Measurements from ENCODE around the gene BCAN.
A peak's percentile ranks its signal among the peaks of the same experiment; 100 is the strongest.

BCAN gene

GRCh38 chr1:156659661-156659987 lies 17.7 kb downstream of the BCAN start:
- no peak overlapping the region for H3K4me3 ChIP-seq (ENCODE audit: insufficient read depth, low read depth, low read length, poor library complexity, severe bottlenecking)
- H3K4me1 ChIP-seq (ENCODE audit: control insufficient read depth, insufficient read depth, low read length, poor library complexity, severe bottlenecking): peaks cover 53% of the 10 kb centered on the region
- DNase-seq: no peak
- H3K27me3 ChIP-seq (replicated peaks; ENCODE audit: control insufficient read depth, insufficient read depth, low read length, poor library complexity, severe bottlenecking): peaks cover 14% of the 10 kb centered on the region
- H3K27ac ChIP-seq (ENCODE audit: insufficient read depth, low read length, poor library complexity, severe bottlenecking): no peak overlapping the region
- H3K9me3 ChIP-seq (ENCODE audit: control insufficient read depth, low read length): no peaks in the 10 kb centered on the region
- no peaks in the 10 kb centered on the region for H3K36me3 ChIP-seq (ENCODE audit: control insufficient read depth, insufficient read depth, low read length)

GRCh38 chr1:156659988-156660751 lies 18.3 kb downstream of the BCAN start:
- Histone ChIP-seq H3K36me3 (ENCODE audit: control insufficient read depth, insufficient read depth, low read length) (no peaks in the 10 kb centered on the region), H3K27me3 (replicated peaks; ENCODE audit: control insufficient read depth, insufficient read depth, low read length, poor library complexity, severe bottlenecking) (peaks cover 14% of the 10 kb centered on the region), H3K9me3 (ENCODE audit: control insufficient read depth, low read length) (no peaks in the 10 kb centered on the region), H3K4me3 (ENCODE audit: insufficient read depth, low read depth, low read length, poor library complexity, severe bottlenecking) (no peak overlapping the region), H3K4me1 (ENCODE audit: control insufficient read depth, insufficient read depth, low read length, poor library complexity, severe bottlenecking) (peaks cover 53% of the 10 kb centered on the region), H3K27ac (ENCODE audit: insufficient read depth, low read length, poor library complexity, severe bottlenecking) (no peak overlapping the region)
- peak; percentile 72 to 83 (median 83) for DNase-seq

- Histone ChIP-seq H3K4me3 (ENCODE audit: insufficient read depth, low read depth, low read length, poor library complexity, severe bottlenecking) (no peak overlapping the region), H3K4me1 (ENCODE audit: control insufficient read depth, insufficient read depth, low read length, poor library complexity, severe bottlenecking) (peaks cover 53% of the 10 kb centered on the region), H3K9me3 (ENCODE audit: control insufficient read depth, low read length) (no peaks in the 10 kb centered on the region), H3K27ac (ENCODE audit: insufficient read depth, low read length, poor library complexity, severe bottlenecking) (no peak overlapping the region), H3K36me3 (ENCODE audit: control insufficient read depth, insufficient read depth, low read length) (no peaks in the 10 kb centered on the region), H3K27me3 (replicated peaks; ENCODE audit: control insufficient read depth, insufficient read depth, low read length, poor library complexity, severe bottlenecking) (peaks cover 14% of the 10 kb centered on the region)
- no peak for DNase-seq
Observed at GRCh38 chr1:156660752-156661112, 18.8 kb downstream of the BCAN start.

GRCh38 chr1:156662005-156662799 lies 20.3 kb downstream of the BCAN start:
- Histone ChIP-seq H3K4me3 (ENCODE audit: insufficient read depth, low read depth, low read length, poor library complexity, severe bottlenecking) (no peak overlapping the region), H3K27ac (ENCODE audit: insufficient read depth, low read length, poor library complexity, severe bottlenecking) (no peak overlapping the region)
- no peak for DNase-seq

GRCh38 chr1:156662800-156663055 lies 20.8 kb downstream of the BCAN start:
- no peak for DNase-seq
- H3K4me3 ChIP-seq (ENCODE audit: insufficient read depth, low read depth, low read length, poor library complexity, severe bottlenecking): no peak overlapping the region
- no peaks in the 10 kb centered on the region for H3K36me3 ChIP-seq (ENCODE audit: control insufficient read depth, insufficient read depth, low read length)
- no peaks in the 10 kb centered on the region for H3K9me3 ChIP-seq (ENCODE audit: control insufficient read depth, low read length)
- no peaks in the 10 kb centered on the region for H3K27me3 ChIP-seq (replicated peaks; ENCODE audit: control insufficient read depth, insufficient read depth, low read length, poor library complexity, severe bottlenecking)
- no peak overlapping the region for H3K27ac ChIP-seq (ENCODE audit: insufficient read depth, low read length, poor library complexity, severe bottlenecking)
- peaks cover 38% of the 10 kb centered on the region for H3K4me1 ChIP-seq (ENCODE audit: control insufficient read depth, insufficient read depth, low read length, poor library complexity, severe bottlenecking)

More at GRCh38 chr1:156662005-156662799, 20.3 kb downstream of the BCAN start:
- H3K9me3 ChIP-seq (ENCODE audit: control insufficient read depth, low read length): no peaks in the 10 kb centered on the region
- no peaks in the 10 kb centered on the region for H3K36me3 ChIP-seq (ENCODE audit: control insufficient read depth, insufficient read depth, low read length)
- peaks cover 43% of the 10 kb centered on the region for H3K4me1 ChIP-seq (ENCODE audit: control insufficient read depth, insufficient read depth, low read length, poor library complexity, severe bottlenecking)
- peaks cover 1% of the 10 kb centered on the region for H3K27me3 ChIP-seq (replicated peaks; ENCODE audit: control insufficient read depth, insufficient read depth, low read length, poor library complexity, severe bottlenecking)

GRCh38 chr1:156663178-156663577 lies 21.3 kb downstream of the BCAN start:
- H3K27me3 ChIP-seq (replicated peaks; ENCODE audit: control insufficient read depth, insufficient read depth, low read length, poor library complexity, severe bottlenecking): no peaks in the 10 kb centered on the region
- no peak for DNase-seq
- no peak overlapping the region for H3K4me3 ChIP-seq (ENCODE audit: insufficient read depth, low read depth, low read length, poor library complexity, severe bottlenecking)
- no peak overlapping the region for H3K27ac ChIP-seq (ENCODE audit: insufficient read depth, low read length, poor library complexity, severe bottlenecking)
- no peaks in the 10 kb centered on the region for H3K9me3 ChIP-seq (ENCODE audit: control insufficient read depth, low read length)
- H3K36me3 ChIP-seq (ENCODE audit: control insufficient read depth, insufficient read depth, low read length): no peaks in the 10 kb centered on the region
- peaks cover 35% of the 10 kb centered on the region for H3K4me1 ChIP-seq (ENCODE audit: control insufficient read depth, insufficient read depth, low read length, poor library complexity, severe bottlenecking)

GRCh38 chr1:156664046-156664766 lies 22.3 kb downstream of the BCAN start:
- H3K9me3 ChIP-seq (ENCODE audit: control insufficient read depth, low read length): no peaks in the 10 kb centered on the region
- H3K27ac ChIP-seq (ENCODE audit: insufficient read depth, low read length, poor library complexity, severe bottlenecking): no peak overlapping the region
- peaks cover 32% of the 10 kb centered on the region for H3K4me1 ChIP-seq (ENCODE audit: control insufficient read depth, insufficient read depth, low read length, poor library complexity, severe bottlenecking)
- no peaks in the 10 kb centered on the region for H3K36me3 ChIP-seq (ENCODE audit: control insufficient read depth, insufficient read depth, low read length)
- H3K27me3 ChIP-seq (replicated peaks; ENCODE audit: control insufficient read depth, insufficient read depth, low read length, poor library complexity, severe bottlenecking): no peaks in the 10 kb centered on the region
- DNase-seq: no peak
- H3K4me3 ChIP-seq (ENCODE audit: insufficient read depth, low read depth, low read length, poor library complexity, severe bottlenecking): no peak overlapping the region

GRCh38 chr1:156664767-156665411 lies 23.0 kb downstream of the BCAN start:
- H3K36me3 ChIP-seq (ENCODE audit: control insufficient read depth, insufficient read depth, low read length): no peaks in the 10 kb centered on the region
- H3K27me3 ChIP-seq (replicated peaks; ENCODE audit: control insufficient read depth, insufficient read depth, low read length, poor library complexity, severe bottlenecking): no peaks in the 10 kb centered on the region
- H3K27ac ChIP-seq (ENCODE audit: insufficient read depth, low read length, poor library complexity, severe bottlenecking): no peak overlapping the region
- H3K9me3 ChIP-seq (ENCODE audit: control insufficient read depth, low read length): no peaks in the 10 kb centered on the region
- H3K4me3 ChIP-seq (ENCODE audit: insufficient read depth, low read depth, low read length, poor library complexity, severe bottlenecking): no peak overlapping the region
- peaks cover 25% of the 10 kb centered on the region for H3K4me1 ChIP-seq (ENCODE audit: control insufficient read depth, insufficient read depth, low read length, poor library complexity, severe bottlenecking)
- DNase-seq: no peak

GRCh38 chr1:156665539-156665938 lies 23.6 kb downstream of the BCAN start:
- DNase-seq: no peak
- Histone ChIP-seq H3K27ac (ENCODE audit: insufficient read depth, low read length, poor library complexity, severe bottlenecking) (no peak overlapping the region), H3K36me3 (ENCODE audit: control insufficient read depth, insufficient read depth, low read length) (no peaks in the 10 kb centered on the region), H3K9me3 (ENCODE audit: control insufficient read depth, low read length) (no peaks in the 10 kb centered on the region), H3K27me3 (replicated peaks; ENCODE audit: control insufficient read depth, insufficient read depth, low read length, poor library complexity, severe bottlenecking) (no peaks in the 10 kb centered on the region), H3K4me1 (ENCODE audit: control insufficient read depth, insufficient read depth, low read length, poor library complexity, severe bottlenecking) (peaks cover 20% of the 10 kb centered on the region), H3K4me3 (ENCODE audit: insufficient read depth, low read depth, low read length, poor library complexity, severe bottlenecking) (no peak overlapping the region)

All from effector memory CD4-positive, alpha-beta T cell (primary cell).